ENCODE data around the gene POF1B.

DNA sequence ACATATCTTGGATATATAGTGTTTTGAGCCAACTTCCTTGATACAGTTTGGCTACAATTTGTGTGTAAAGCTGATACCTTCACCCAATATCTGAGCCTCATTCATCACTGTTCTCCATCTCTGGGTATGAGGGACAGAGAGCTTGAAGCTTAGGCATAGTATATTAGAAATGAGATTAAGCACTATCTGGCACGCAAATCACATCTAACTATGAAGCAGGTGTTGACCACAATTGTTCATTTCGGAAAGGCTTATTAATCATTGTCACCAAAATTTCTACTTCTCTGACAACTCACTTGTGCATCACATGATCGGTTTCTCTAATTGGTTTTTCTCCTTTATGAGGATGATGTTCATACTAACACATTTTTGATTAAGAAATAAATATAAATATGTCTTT lies 2.1 kb upstream of the POF1B start:
- TF ChIP-seq, protein P1, sequence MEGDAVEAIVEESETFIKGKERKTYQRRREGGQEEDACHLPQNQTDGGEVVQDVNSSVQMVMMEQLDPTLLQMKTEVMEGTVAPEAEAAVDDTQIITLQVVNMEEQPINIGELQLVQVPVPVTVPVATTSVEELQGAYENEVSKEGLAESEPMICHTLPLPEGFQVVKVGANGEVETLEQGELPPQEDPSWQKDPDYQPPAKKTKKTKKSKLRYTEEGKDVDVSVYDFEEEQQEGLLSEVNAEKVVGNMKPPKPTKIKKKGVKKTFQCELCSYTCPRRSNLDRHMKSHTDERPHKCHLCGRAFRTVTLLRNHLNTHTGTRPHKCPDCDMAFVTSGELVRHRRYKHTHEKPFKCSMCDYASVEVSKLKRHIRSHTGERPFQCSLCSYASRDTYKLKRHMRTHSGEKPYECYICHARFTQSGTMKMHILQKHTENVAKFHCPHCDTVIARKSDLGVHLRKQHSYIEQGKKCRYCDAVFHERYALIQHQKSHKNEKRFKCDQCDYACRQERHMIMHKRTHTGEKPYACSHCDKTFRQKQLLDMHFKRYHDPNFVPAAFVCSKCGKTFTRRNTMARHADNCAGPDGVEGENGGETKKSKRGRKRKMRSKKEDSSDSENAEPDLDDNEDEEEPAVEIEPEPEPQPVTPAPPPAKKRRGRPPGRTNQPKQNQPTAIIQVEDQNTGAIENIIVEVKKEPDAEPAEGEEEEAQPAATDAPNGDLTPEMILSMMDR (IDR thresholded peaks at IDR 0.05; ENCODE audit: insufficient read depth, low read length): no peak
- TF ChIP-seq POLR2AphosphoS5 (IDR thresholded peaks at IDR 0.05; ENCODE audit: low read depth) (no peak), GABPA (IDR thresholded peaks at IDR 0.05; ENCODE audit: low read depth) (no peak), SPI1 (IDR thresholded peaks at IDR 0.05; ENCODE audit: borderline replicate concordance, low read depth) (no peak)
- TF ChIP-seq, protein P2, sequence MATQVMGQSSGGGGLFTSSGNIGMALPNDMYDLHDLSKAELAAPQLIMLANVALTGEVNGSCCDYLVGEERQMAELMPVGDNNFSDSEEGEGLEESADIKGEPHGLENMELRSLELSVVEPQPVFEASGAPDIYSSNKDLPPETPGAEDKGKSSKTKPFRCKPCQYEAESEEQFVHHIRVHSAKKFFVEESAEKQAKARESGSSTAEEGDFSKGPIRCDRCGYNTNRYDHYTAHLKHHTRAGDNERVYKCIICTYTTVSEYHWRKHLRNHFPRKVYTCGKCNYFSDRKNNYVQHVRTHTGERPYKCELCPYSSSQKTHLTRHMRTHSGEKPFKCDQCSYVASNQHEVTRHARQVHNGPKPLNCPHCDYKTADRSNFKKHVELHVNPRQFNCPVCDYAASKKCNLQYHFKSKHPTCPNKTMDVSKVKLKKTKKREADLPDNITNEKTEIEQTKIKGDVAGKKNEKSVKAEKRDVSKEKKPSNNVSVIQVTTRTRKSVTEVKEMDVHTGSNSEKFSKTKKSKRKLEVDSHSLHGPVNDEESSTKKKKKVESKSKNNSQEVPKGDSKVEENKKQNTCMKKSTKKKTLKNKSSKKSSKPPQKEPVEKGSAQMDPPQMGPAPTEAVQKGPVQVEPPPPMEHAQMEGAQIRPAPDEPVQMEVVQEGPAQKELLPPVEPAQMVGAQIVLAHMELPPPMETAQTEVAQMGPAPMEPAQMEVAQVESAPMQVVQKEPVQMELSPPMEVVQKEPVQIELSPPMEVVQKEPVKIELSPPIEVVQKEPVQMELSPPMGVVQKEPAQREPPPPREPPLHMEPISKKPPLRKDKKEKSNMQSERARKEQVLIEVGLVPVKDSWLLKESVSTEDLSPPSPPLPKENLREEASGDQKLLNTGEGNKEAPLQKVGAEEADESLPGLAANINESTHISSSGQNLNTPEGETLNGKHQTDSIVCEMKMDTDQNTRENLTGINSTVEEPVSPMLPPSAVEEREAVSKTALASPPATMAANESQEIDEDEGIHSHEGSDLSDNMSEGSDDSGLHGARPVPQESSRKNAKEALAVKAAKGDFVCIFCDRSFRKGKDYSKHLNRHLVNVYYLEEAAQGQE (IDR thresholded peaks at IDR 0.05; ENCODE audit: insufficient replicate concordance, low read depth): no peak

All from HL-60 (cell line).